GM23338 (cell line): ENCODE measurements around the gene FHIT. TPM values are rescaled to one million over a fixed set of nuclear protein-coding genes. Genes with fewer than 3 reads are reported as not detected.

Experiments
- ATAC-seq: fragments of 200-7000 bp; cut with Tn5 transposase; 3 replicates; pipeline ENCODE4 v1.9.1; 2020
- DNase-seq: peaks from one replicate; pipeline ENCODE4 v3.0.0-alpha.2; 2015; ENCODE audit warnings: low spot score
- H2AFZ ChIP-seq: fragments of 200-600 bp; sonication (generic); 2 replicates; pipeline ENCODE4 v1.8.0; 2016; ENCODE audit warnings: antibody characterized with exemption, mild to moderate bottlenecking, moderate library complexity
- H3F3A ChIP-seq: fragments of 200-600 bp; sonication (generic); replicated peaks from 2 replicates; pipeline ENCODE4 v1.8.0; 2017; ENCODE audit warnings: antibody characterized with exemption, mixed run types, low read depth
- H3K27ac ChIP-seq: fragments of 200-600 bp; sonication (generic); 2 replicates; pipeline ENCODE4 v1.6.1; 2016; ENCODE audit warnings: low read depth
- H3K27me3 ChIP-seq: fragments of 200-600 bp; sonication (generic); 2 replicates; pipeline ENCODE4 v1.8.0; 2016; ENCODE audit warnings: mild to moderate bottlenecking, mixed run types, moderate library complexity; ENCODE audit not compliant: insufficient read depth
- H3K36me3 ChIP-seq: fragments of 200-600 bp; sonication (generic); 2 replicates; pipeline ENCODE4 v1.8.0; 2016; ENCODE audit warnings: mild to moderate bottlenecking; ENCODE audit not compliant: insufficient read depth
- H3K4me1 ChIP-seq: fragments of 200-600 bp; sonication (generic); 2 replicates; pipeline ENCODE4 v1.8.0; 2016; ENCODE audit warnings: mild to moderate bottlenecking, moderate library complexity; ENCODE audit not compliant: insufficient read depth
- H3K4me2 ChIP-seq: fragments of 200-600 bp; sonication (generic); 2 replicates; pipeline ENCODE4 v1.7.1; 2017; ENCODE audit warnings: mixed run types
- H3K4me3 ChIP-seq: fragments of 200-600 bp; sonication (generic); 2 replicates; pipeline ENCODE4 v1.6.1; 2016; ENCODE audit warnings: mixed run types
- H3K79me2 ChIP-seq: fragments of 200-600 bp; sonication (generic); replicated peaks from 2 replicates; pipeline ENCODE4 v1.8.0; 2017; ENCODE audit warnings: mild to moderate bottlenecking; ENCODE audit not compliant: insufficient read depth
- H3K9me2 ChIP-seq: fragments of 200-600 bp; sonication (generic); 2 replicates; pipeline ENCODE4 v1.8.0; 2017; ENCODE audit not compliant: insufficient read depth
- H4K20me1 ChIP-seq: fragments of 200-600 bp; sonication (generic); replicated peaks from 2 replicates; pipeline ENCODE4 v1.8.0; 2017; ENCODE audit warnings: mild to moderate bottlenecking; ENCODE audit not compliant: insufficient read depth
- H3K27ac Mint-ChIP-seq: 2 replicates; pipeline ENCODE4 v1.8.0; 2020; ENCODE audit warnings: inconsistent platforms, mild to moderate bottlenecking, moderate library complexity, mixed read lengths
- H3K27me3 Mint-ChIP-seq: 3 replicates; pipeline ENCODE4 v1.8.0; 2022; ENCODE audit warnings: low read depth, mild to moderate bottlenecking, moderate library complexity, mixed read lengths, inconsistent platforms; ENCODE audit not compliant: insufficient read depth, poor library complexity
- H3K36me3 Mint-ChIP-seq: 3 replicates; pipeline ENCODE4 v1.8.0; 2021; ENCODE audit warnings: low read depth, mild to moderate bottlenecking, inconsistent platforms, moderate library complexity, mixed read lengths
- H3K4me1 Mint-ChIP-seq: 3 replicates; pipeline ENCODE4 v1.8.0; 2020; ENCODE audit warnings: mild to moderate bottlenecking, inconsistent platforms, mixed read lengths
- H3K4me3 Mint-ChIP-seq: 3 replicates; pipeline ENCODE4 v1.8.0; 2021; ENCODE audit warnings: moderate library complexity, mild to moderate bottlenecking, inconsistent platforms, mixed read lengths
- H3K9me3 Mint-ChIP-seq: 3 replicates; pipeline ENCODE4 v1.8.0; 2020; ENCODE audit warnings: moderate library complexity, mild to moderate bottlenecking, inconsistent platforms, mixed read lengths
- CREB1 ChIP-seq: fragments of 250-450 bp; sonication (Bioruptor Pico); IDR thresholded peaks from 2 replicates; pipeline ENCODE4 v1.5.0; 2020; ENCODE audit warnings: low read depth, mild to moderate bottlenecking, moderate library complexity
- CTCF ChIP-seq, 2 experiments: fragments of 200-600 bp in 1 of 2; sonication (generic) in 1 of 2; conservative IDR thresholded peaks; 2 replicates each; pipeline versions ENCODE4 v1.5.1 to v1.6.1; 2016 to 2017; ENCODE audit warnings: antibody characterized with exemption in 2 of 2, low read depth in 2 of 2, mild to moderate bottlenecking in 2 of 2, moderate library complexity in 1 of 2
- EZH2 ChIP-seq: fragments of 200-600 bp; sonication (generic); IDR thresholded peaks from one replicate; pipeline ENCODE4 v1.8.0; 2017; ENCODE audit warnings: antibody characterized with exemption, mild to moderate bottlenecking, low read depth; ENCODE audit not compliant: unreplicated experiment
- EZH2phosphoT487 ChIP-seq: fragments of 200-600 bp; sonication (generic); IDR thresholded peaks from one replicate; pipeline ENCODE4 v1.8.1; 2018; ENCODE audit warnings: antibody characterized with exemption; ENCODE audit not compliant: unreplicated experiment
- NANOG ChIP-seq: IDR thresholded peaks from 2 replicates; pipeline ENCODE4 v1.6.1; 2016; ENCODE audit warnings: antibody characterized with exemption, borderline replicate concordance
- POLR2AphosphoS5 ChIP-seq: IDR thresholded peaks from 2 replicates; pipeline ENCODE4 v1.6.1; 2016; ENCODE audit warnings: antibody characterized with exemption, low read depth
- STAT1 ChIP-seq: IDR thresholded peaks from one replicate; pipeline ENCODE4 v1.6.1; 2016; ENCODE audit warnings: antibody characterized with exemption; ENCODE audit not compliant: unreplicated experiment
- ZNF114 ChIP-seq: fragments of 250-450 bp; sonication (Bioruptor Pico); IDR thresholded peaks from 2 replicates; pipeline ENCODE4 v1.5.0; 2020; ENCODE audit warnings: mild to moderate bottlenecking, moderate library complexity
- ZNF331 ChIP-seq: fragments of 250-450 bp; sonication (Bioruptor Pico); IDR thresholded peaks from 2 replicates; pipeline ENCODE4 v1.5.0; 2020; ENCODE audit warnings: low read depth, mild to moderate bottlenecking, moderate library complexity
- ZNF462 ChIP-seq: fragments of 250-450 bp; sonication (Bioruptor Pico); IDR thresholded peaks from 2 replicates; pipeline ENCODE4 v1.5.0; 2020; ENCODE audit warnings: mild to moderate bottlenecking, moderate library complexity
- polyA plus RNA-seq: library from polyadenylated mRNA; unstranded; fragments of >200 nt; fragmentation: Nextera tagmentation; extraction: Ambion mirVana; gene quantifications from 2 replicates; pipeline ENCODE4 v1.2.1, GENCODE V29; 2016
- total RNA-seq: library from RNA; depleted of rRNA; stranded (reverse); fragments of >200 nt; shearing (Covaris generic); gene quantifications from 2 replicates; pipeline ENCODE4 v1.2.3, GENCODE V29; 2014
- TF ChIP-seq, protein P1 (sequence below): IDR thresholded peaks from 2 replicates; pipeline ENCODE4 v1.6.1; 2016; ENCODE audit warnings: antibody characterized with exemption

Gene FHIT
- total and polyA plus RNA-seq, 2 experiments from 2014 or later, result 3.0 to 8.3 TPM

- H3K4me1 ChIP-seq, result peaks cover 3% of the 10 kb centered on the region; the same call in 1 of the 2 replicates
- no peak overlapping the region for H3K27ac ChIP-seq
- DNase-seq (no peak), ATAC-seq (no peak)
- Mint-ChIP-seq H3K36me3 (peaks cover 33% of the 10 kb centered on the region), H3K4me3 (no peak overlapping the region), H3K9me3 (peaks cover 22% of the 10 kb centered on the region), H3K27ac (no peak overlapping the region), H3K27me3 (peaks cover 2% of the 10 kb centered on the region), H3K4me1 (peaks cover 19% of the 10 kb centered on the region; the same call in 2 of the 3 replicates)
- H3K79me2 ChIP-seq, result no peaks in the 10 kb centered on the region
- H3K4me2 ChIP-seq, result no peak overlapping the region
- peaks cover 4% of the 10 kb centered on the region; the same call in 1 of the 2 replicates for H3K36me3 ChIP-seq
- TF ChIP-seq STAT1 (no peak), EZH2 (no peak), ZNF462 (CRISPR knock-in tag) (no peak), CTCF (conservative IDR thresholded peaks at IDR 0.05; ENCODE audit: low read depth in 2 of 2) (no peak), ZNF114 (CRISPR knock-in tag) (no peak), POLR2AphosphoS5 (no peak), CREB1 (no peak), EZH2phosphoT487 (no peak), ZNF331 (CRISPR knock-in tag) (no peak), NANOG (no peak)
- TF ChIP-seq, protein P1, sequence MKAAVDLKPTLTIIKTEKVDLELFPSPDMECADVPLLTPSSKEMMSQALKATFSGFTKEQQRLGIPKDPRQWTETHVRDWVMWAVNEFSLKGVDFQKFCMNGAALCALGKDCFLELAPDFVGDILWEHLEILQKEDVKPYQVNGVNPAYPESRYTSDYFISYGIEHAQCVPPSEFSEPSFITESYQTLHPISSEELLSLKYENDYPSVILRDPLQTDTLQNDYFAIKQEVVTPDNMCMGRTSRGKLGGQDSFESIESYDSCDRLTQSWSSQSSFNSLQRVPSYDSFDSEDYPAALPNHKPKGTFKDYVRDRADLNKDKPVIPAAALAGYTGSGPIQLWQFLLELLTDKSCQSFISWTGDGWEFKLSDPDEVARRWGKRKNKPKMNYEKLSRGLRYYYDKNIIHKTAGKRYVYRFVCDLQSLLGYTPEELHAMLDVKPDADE, result no peak
- H2AFZ ChIP-seq, result no peak overlapping the region
- H3F3A ChIP-seq, result no peaks in the 10 kb centered on the region
- no peaks in the 10 kb centered on the region for H4K20me1 ChIP-seq
- H3K9me2 ChIP-seq, result peaks cover 10% of the 10 kb centered on the region
- no peaks in the 10 kb centered on the region for H3K27me3 ChIP-seq
- no peak overlapping the region for H3K4me3 ChIP-seq
These were observed 496.6 kb downstream of the FHIT start for GRCh38 chr3:60754617-60755016.
